ENCODE data around the gene KEL.

The KEL gene

GRCh38 chr7:142961973-142962926, at the start of gene KEL:
TSS of gene KEL (minus strand) at chr7:142962363. CDS start at chr7:142962206, 157 bp downstream.
- Histone ChIP-seq H3K4me3 (ENCODE audit: low read length) (no peak within 1 kb of the TSS), H3K27ac (ENCODE audit: low read length) (no peak within 1 kb of the TSS), H3K9ac (ENCODE audit: low read length) (no peak within 1 kb of the TSS), H3K36me3 (ENCODE audit: control insufficient read depth, low read depth, low read length) (no peaks in the 10 kb centered on the region), H3K9me3 (ENCODE audit: control insufficient read depth, low read depth, low read length) (no peaks in the 10 kb centered on the region), H3K27me3 (ENCODE audit: control insufficient read depth, insufficient read depth, low read length) (no peaks in the 10 kb centered on the region), H3K4me1 (ENCODE audit: control insufficient read depth, low read depth, low read length) (peaks cover 32% of the 10 kb centered on the region)

DNA sequence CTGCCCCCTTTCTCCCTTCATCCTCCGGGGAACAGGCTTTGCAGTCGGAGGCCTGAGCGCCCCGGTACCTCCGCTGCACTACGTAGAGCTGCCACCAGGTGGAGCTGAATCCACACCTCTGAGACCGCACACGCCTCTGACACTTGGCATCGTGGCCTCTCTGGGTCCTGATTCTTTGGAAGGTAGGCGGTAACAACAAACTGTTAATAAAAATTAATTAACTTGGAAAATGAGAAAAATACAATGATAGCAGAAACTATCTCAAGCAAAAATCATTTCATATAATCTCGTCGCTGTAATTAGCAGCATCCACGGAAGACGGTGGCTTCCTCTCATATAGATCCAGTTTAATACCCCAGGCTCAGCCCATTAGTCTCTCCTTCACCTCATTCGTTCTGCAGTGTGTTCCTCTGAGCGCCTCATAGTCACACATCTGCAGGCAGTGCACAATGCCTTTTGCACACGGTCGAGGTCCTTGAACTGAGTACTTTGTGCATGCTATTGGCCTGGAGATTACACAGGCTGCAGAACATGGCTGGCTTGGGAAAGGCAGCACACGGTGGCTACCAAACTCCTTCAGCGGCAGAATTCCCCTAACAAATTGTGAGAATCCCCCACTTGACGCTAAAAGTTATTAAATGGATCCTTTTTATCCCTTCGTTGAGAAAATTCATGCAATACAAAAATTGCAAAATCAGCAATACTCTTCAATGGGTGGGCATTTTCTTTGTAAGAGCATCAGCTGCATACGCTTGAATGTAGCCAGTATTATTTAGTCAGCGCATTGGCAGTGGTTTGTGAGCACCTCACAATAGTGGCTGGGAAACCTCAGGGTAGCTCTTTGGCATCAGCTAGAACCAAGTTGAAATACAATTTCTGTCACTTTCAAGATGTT, 46.1 kb upstream of the KEL start:
- H3K9me3 ChIP-seq (ENCODE audit: control insufficient read depth, low read depth, low read length): no peaks in the 10 kb centered on the region
- no peak overlapping the region for H3K9ac ChIP-seq (ENCODE audit: low read length)
- no peaks in the 10 kb centered on the region for H3K4me1 ChIP-seq (ENCODE audit: control insufficient read depth, low read depth, low read length)
- no peaks in the 10 kb centered on the region for H3K36me3 ChIP-seq (ENCODE audit: control insufficient read depth, low read depth, low read length)
- H3K4me3 ChIP-seq (ENCODE audit: low read length): no peak overlapping the region
- H3K27ac ChIP-seq (ENCODE audit: low read length): no peak overlapping the region
- no peaks in the 10 kb centered on the region for H3K27me3 ChIP-seq (ENCODE audit: control insufficient read depth, insufficient read depth, low read length)

DNA sequence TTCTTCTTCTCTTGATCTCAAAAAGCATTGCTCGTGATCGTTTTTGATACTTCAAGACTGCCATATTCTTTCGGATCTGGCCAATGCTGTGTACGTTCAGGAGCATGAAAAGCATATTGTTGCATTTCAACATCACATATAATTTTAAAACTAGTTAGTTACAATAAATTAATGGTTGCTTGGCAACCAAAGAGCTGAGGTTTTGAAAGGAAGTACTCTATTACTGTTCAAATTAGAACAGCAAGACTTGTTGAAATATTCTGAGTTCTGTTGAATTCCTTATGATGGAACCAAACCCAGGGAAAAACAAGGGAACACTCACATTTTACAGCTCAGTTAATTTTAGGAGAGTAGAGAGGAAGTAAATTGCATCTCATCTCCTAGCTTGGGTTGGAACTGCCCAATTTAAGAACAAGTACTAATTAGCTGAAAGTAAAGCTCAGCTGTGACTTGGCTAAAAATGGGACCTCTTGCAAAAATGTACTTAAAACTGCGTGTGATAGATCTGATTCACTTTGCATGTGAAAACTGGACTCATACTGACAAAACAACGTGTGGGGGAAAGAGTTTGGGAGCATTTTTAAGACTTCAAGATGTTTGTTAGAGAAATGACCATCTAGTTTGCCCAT, 43.6 kb upstream of the KEL start:
- Histone ChIP-seq H3K27ac (ENCODE audit: low read length) (no peak overlapping the region), H3K9ac (ENCODE audit: low read length) (no peak overlapping the region), H3K27me3 (ENCODE audit: control insufficient read depth, insufficient read depth, low read length) (no peaks in the 10 kb centered on the region), H3K4me3 (ENCODE audit: low read length) (no peak overlapping the region), H3K36me3 (ENCODE audit: control insufficient read depth, low read depth, low read length) (no peaks in the 10 kb centered on the region), H3K9me3 (ENCODE audit: control insufficient read depth, low read depth, low read length) (no peaks in the 10 kb centered on the region), H3K4me1 (ENCODE audit: control insufficient read depth, low read depth, low read length) (no peaks in the 10 kb centered on the region)

DNA sequence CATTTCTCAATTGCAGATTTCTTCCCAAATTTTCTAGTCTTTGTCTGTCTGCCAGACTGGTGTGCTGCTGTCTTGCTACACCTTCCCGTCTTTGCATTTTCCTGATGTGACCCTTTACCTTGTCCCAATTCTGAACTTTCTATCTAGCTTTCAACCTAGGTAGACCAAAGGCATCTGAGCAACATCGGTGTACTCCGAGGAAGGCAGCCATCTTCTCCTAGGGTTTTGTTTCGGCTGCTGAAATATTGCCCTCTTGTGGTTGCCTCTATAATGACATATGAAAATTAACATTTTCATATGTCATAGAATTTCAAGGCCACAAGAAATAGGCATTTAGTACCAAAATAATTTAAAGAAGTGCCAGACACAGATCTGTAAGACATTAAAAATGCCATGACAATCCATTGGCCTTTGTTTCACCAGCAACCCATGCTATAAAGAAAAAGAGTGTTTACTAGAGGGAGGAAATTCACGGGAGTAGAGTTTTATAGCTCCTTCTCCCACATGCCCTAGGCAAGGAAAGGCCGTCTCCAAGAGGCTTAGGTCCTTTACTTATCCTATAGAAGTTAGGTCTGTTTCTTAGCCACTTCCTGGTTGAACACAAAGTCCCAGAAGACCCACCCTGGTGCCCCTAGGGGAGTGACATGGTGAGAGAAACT, 41.4 kb upstream of the KEL start:
- Histone ChIP-seq H3K4me1 (ENCODE audit: control insufficient read depth, low read depth, low read length) (no peaks in the 10 kb centered on the region), H3K9me3 (ENCODE audit: control insufficient read depth, low read depth, low read length) (no peaks in the 10 kb centered on the region), H3K4me3 (ENCODE audit: low read length) (no peak overlapping the region), H3K27me3 (ENCODE audit: control insufficient read depth, insufficient read depth, low read length) (no peaks in the 10 kb centered on the region), H3K36me3 (ENCODE audit: control insufficient read depth, low read depth, low read length) (no peaks in the 10 kb centered on the region), H3K9ac (ENCODE audit: low read length) (no peak overlapping the region), H3K27ac (ENCODE audit: low read length) (no peak overlapping the region)

GRCh38 chr7:143002898-143003297, 40.7 kb upstream of the KEL start:
- H3K9me3 ChIP-seq (ENCODE audit: control insufficient read depth, low read depth, low read length): no peaks in the 10 kb centered on the region
- no peak overlapping the region for H3K9ac ChIP-seq (ENCODE audit: low read length)
- no peaks in the 10 kb centered on the region for H3K36me3 ChIP-seq (ENCODE audit: control insufficient read depth, low read depth, low read length)
- H3K27me3 ChIP-seq (ENCODE audit: control insufficient read depth, insufficient read depth, low read length): no peaks in the 10 kb centered on the region
- H3K4me3 ChIP-seq (ENCODE audit: low read length): no peak overlapping the region
- no peaks in the 10 kb centered on the region for H3K4me1 ChIP-seq (ENCODE audit: control insufficient read depth, low read depth, low read length)
- no peak overlapping the region for H3K27ac ChIP-seq (ENCODE audit: low read length)

- no peaks in the 10 kb centered on the region for H3K27me3 ChIP-seq (ENCODE audit: control insufficient read depth, insufficient read depth, low read length)
- H3K9ac ChIP-seq (ENCODE audit: low read length): no peak overlapping the region
- H3K4me1 ChIP-seq (ENCODE audit: control insufficient read depth, low read depth, low read length): no peaks in the 10 kb centered on the region
- H3K4me3 ChIP-seq (ENCODE audit: low read length): no peak overlapping the region
- H3K27ac ChIP-seq (ENCODE audit: low read length): no peak overlapping the region
- H3K36me3 ChIP-seq (ENCODE audit: control insufficient read depth, low read depth, low read length): no peaks in the 10 kb centered on the region
- H3K9me3 ChIP-seq (ENCODE audit: control insufficient read depth, low read depth, low read length): no peaks in the 10 kb centered on the region
Observed at GRCh38 chr7:143002106-143002505, 39.9 kb upstream of the KEL start.

GRCh38 chr7:143000648-143001047, 38.5 kb upstream of the KEL start:
- no peaks in the 10 kb centered on the region for H3K9me3 ChIP-seq (ENCODE audit: control insufficient read depth, low read depth, low read length)
- no peaks in the 10 kb centered on the region for H3K36me3 ChIP-seq (ENCODE audit: control insufficient read depth, low read depth, low read length)
- no peak overlapping the region for H3K4me3 ChIP-seq (ENCODE audit: low read length)
- H3K27ac ChIP-seq (ENCODE audit: low read length): no peak overlapping the region
- no peaks in the 10 kb centered on the region for H3K27me3 ChIP-seq (ENCODE audit: control insufficient read depth, insufficient read depth, low read length)
- no peak overlapping the region for H3K9ac ChIP-seq (ENCODE audit: low read length)
- no peaks in the 10 kb centered on the region for H3K4me1 ChIP-seq (ENCODE audit: control insufficient read depth, low read depth, low read length)

DNA sequence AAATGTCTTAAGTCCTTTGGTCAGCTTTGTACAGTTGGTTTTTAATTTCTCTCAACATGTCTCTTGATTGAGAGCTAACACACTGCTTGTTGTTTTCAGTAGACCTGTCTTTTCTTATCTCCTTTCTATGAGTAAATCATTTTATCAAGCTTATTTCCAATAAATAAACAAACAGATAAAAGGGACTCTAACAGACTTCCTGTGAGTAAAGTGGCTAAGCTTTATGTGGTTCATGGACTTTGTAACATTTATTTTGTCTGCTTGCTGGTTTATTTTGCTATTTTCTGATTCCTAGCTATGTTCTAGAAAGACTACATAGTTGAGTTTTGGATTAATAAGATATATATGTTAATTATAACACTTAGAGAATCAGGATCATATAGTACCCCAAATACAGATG, 37.6 kb upstream of the KEL start:
- H3K36me3 ChIP-seq (ENCODE audit: control insufficient read depth, low read depth, low read length): no peaks in the 10 kb centered on the region
- no peaks in the 10 kb centered on the region for H3K9me3 ChIP-seq (ENCODE audit: control insufficient read depth, low read depth, low read length)
- no peaks in the 10 kb centered on the region for H3K27me3 ChIP-seq (ENCODE audit: control insufficient read depth, insufficient read depth, low read length)
- H3K27ac ChIP-seq (ENCODE audit: low read length): no peak overlapping the region
- H3K4me1 ChIP-seq (ENCODE audit: control insufficient read depth, low read depth, low read length): no peaks in the 10 kb centered on the region
- H3K9ac ChIP-seq (ENCODE audit: low read length): no peak overlapping the region
- no peak overlapping the region for H3K4me3 ChIP-seq (ENCODE audit: low read length)

DNA sequence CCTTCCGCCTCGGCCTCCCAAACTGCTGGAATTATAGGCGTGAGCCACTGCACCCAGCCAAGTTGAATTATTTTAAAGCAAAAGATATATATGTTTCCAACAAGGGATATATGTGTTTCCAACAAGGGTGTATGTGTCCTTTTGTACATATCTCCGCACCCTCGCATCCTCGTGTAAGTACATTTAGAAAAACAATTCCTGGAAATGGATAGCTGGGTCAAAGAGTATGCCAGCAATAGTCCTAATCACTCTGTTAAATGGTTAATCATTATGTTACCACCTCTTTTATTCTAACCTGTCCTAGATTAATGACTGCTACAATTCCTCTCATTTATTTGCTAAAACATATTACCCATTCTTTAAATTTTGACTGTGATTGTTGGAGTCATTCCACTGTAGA, 36.8 kb upstream of the KEL start:
- Histone ChIP-seq H3K27ac (ENCODE audit: low read length) (no peak overlapping the region), H3K36me3 (ENCODE audit: control insufficient read depth, low read depth, low read length) (no peaks in the 10 kb centered on the region), H3K9me3 (ENCODE audit: control insufficient read depth, low read depth, low read length) (no peaks in the 10 kb centered on the region), H3K4me1 (ENCODE audit: control insufficient read depth, low read depth, low read length) (no peaks in the 10 kb centered on the region), H3K27me3 (ENCODE audit: control insufficient read depth, insufficient read depth, low read length) (no peaks in the 10 kb centered on the region), H3K9ac (ENCODE audit: low read length) (no peak overlapping the region), H3K4me3 (ENCODE audit: low read length) (no peak overlapping the region)

GRCh38 chr7:142997456-142997989, 35.4 kb upstream of the KEL start:
- Histone ChIP-seq H3K27ac (ENCODE audit: low read length) (no peak overlapping the region), H3K9me3 (ENCODE audit: control insufficient read depth, low read depth, low read length) (no peaks in the 10 kb centered on the region), H3K4me1 (ENCODE audit: control insufficient read depth, low read depth, low read length) (no peaks in the 10 kb centered on the region), H3K9ac (ENCODE audit: low read length) (no peak overlapping the region), H3K36me3 (ENCODE audit: control insufficient read depth, low read depth, low read length) (no peaks in the 10 kb centered on the region), H3K4me3 (ENCODE audit: low read length) (no peak overlapping the region), H3K27me3 (ENCODE audit: control insufficient read depth, insufficient read depth, low read length) (no peaks in the 10 kb centered on the region)

- Histone ChIP-seq H3K4me1 (ENCODE audit: control insufficient read depth, low read depth, low read length) (no peaks in the 10 kb centered on the region), H3K9me3 (ENCODE audit: control insufficient read depth, low read depth, low read length) (no peaks in the 10 kb centered on the region), H3K36me3 (ENCODE audit: control insufficient read depth, low read depth, low read length) (no peaks in the 10 kb centered on the region), H3K4me3 (ENCODE audit: low read length) (no peak overlapping the region), H3K9ac (ENCODE audit: low read length) (no peak overlapping the region), H3K27me3 (ENCODE audit: control insufficient read depth, insufficient read depth, low read length) (no peaks in the 10 kb centered on the region), H3K27ac (ENCODE audit: low read length) (no peak overlapping the region)
Observed at GRCh38 chr7:142992427-142992826, 30.3 kb upstream of the KEL start.
